Spinal cord (tissue), 10 donors: ENCODE results near the gene SMG6. TPM values are rescaled to one million over a fixed set of nuclear protein-coding genes. Genes with fewer than 3 reads are reported as not detected.
"Not testable (repeated sequence)": the region's sequence is repeated elsewhere in the genome, so short reads cannot be mapped to it uniquely, and the experiment has no call there.

Experiments
- DNase-seq, 6 donors: peaks; one replicate each; pipeline versions ENCODE4 v3.0.0 to v3.0.0-alpha.2; 2013 to 2015; ENCODE audit warnings: low spot score in 6 of 6, low read depth in 4 of 6
- H3K27ac ChIP-seq: one replicate; pipeline ENCODE4 v1.5.1; 2013; ENCODE audit warnings: low read depth, low read length, control low read depth
- H3K27me3 ChIP-seq: one replicate; pipeline ENCODE4 v1.6.1; 2013; ENCODE audit warnings: low read length; ENCODE audit not compliant: control insufficient read depth, insufficient read depth
- H3K36me3 ChIP-seq: one replicate; pipeline ENCODE4 v1.6.1; 2013; ENCODE audit warnings: low read length; ENCODE audit not compliant: control insufficient read depth, insufficient read depth
- H3K4me1 ChIP-seq: one replicate; pipeline ENCODE4 v1.6.1; 2013; ENCODE audit warnings: low read length; ENCODE audit not compliant: control insufficient read depth, insufficient read depth
- H3K4me3 ChIP-seq: one replicate; pipeline ENCODE4 v1.5.1; 2013; ENCODE audit warnings: low read depth, low read length, control low read depth
- H3K9me3 ChIP-seq: one replicate; pipeline ENCODE4 v1.6.1; 2013; ENCODE audit warnings: low read length; ENCODE audit not compliant: control insufficient read depth, insufficient read depth
- WGBS: methylation state at CpG from one replicate; pipeline ENCODE4 v1.1.5; 2013; ENCODE audit warnings: missing lambda C conversion rate; ENCODE audit not compliant: insufficient coverage; 5-methylcytosine and 5-hydroxymethylcytosine counted together
- polyA plus RNA-seq, 2 donors: library from polyadenylated mRNA; unstranded; fragments of 120-200 nt; gene quantifications; one replicate each; pipeline ENCODE4 v1.2.1, GENCODE V29; 2013; ENCODE audit not compliant: insufficient read length in 2 of 2
- total RNA-seq, 2 donors: library from RNA; depleted of rRNA in 1 of 2; stranded (reverse); fragments of 120-200 nt in 1 of 2; fragments of >200 nt in 1 of 2; gene quantifications; one replicate each; pipeline versions ENCODE4 v1.2.3 to v1.2.4, GENCODE V29; 2013 to 2014
- donor health status: healthy.

SMG6 gene
- total and polyA plus RNA-seq, 4 donors, result 26.4 to 46.3 (median 37.3) TPM

DNA sequence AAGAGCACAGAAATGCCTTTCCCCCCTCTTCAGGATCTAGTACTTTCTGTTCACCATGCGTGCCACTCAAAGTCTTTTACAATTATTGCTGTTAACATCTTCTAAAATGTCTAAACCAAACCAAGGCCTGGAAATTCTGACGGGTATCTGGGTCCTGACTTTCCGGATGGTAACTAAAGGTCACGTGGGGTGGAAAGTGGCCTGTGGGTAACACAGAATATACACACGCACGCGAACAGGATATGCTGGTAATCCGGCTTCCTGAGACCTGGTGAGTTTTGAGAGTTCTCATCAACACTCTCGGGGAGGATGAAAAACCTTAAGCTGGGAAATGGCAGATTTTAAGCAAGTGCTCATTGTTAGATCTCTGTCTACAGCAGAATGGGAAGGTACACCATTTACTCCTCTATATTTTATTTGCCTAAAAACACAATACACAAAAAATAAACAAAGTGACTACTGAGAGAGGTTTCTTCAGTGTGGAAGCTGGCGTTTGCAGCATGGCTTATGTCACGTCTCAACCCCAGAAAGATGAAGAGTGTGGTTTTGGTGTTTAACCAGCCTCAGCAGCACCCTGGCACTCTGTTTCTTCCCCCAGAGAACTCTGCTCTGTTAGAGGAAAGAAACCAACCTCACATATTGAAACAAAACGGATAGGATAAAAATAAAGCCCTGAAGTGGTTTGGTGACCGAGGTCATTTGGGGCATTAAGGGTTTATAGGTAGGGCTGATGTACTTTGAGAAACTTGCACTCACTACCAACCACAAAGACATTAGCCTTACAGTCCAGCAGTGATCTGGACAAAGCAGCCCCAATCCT, 37.3 kb downstream of the SMG6 start:
- H3K4me3 ChIP-seq, result no peak overlapping the region
- H3K27me3 ChIP-seq, result no peaks in the 10 kb centered on the region
- H3K36me3 ChIP-seq, result peaks cover 13% of the 10 kb centered on the region
- no peaks in the 10 kb centered on the region for H3K9me3 ChIP-seq
- WGBS, result 88% methylated on average over 9 of the region's 13 CpGs
- H3K27ac ChIP-seq, result no peak overlapping the region
- no peaks in the 10 kb centered on the region for H3K4me1 ChIP-seq
- DNase-seq, result no peak

DNA sequence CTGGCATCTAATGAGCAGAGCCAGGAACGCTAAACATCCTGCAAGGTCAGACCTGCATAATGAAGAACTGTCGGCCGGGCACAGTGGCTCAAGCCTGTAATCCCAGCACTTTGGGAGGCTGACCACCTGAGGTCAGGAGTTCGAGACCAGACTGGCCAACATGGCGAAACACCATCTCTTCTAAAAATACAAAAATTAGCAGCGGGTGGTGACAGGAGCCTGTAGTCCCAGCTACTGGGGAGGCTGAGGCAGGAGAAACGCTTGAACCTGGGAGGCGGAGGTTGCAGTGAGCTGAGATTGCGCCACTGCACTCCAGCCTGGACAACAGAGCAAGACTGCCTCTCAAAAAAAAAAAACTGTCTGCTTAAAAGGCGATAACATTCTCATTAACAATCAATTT, 38.4 kb downstream of the SMG6 start:
- not testable (repeated sequence) for H3K27ac ChIP-seq
- WGBS, result 95% methylated on average over 8 of the region's 10 CpGs

DNA sequence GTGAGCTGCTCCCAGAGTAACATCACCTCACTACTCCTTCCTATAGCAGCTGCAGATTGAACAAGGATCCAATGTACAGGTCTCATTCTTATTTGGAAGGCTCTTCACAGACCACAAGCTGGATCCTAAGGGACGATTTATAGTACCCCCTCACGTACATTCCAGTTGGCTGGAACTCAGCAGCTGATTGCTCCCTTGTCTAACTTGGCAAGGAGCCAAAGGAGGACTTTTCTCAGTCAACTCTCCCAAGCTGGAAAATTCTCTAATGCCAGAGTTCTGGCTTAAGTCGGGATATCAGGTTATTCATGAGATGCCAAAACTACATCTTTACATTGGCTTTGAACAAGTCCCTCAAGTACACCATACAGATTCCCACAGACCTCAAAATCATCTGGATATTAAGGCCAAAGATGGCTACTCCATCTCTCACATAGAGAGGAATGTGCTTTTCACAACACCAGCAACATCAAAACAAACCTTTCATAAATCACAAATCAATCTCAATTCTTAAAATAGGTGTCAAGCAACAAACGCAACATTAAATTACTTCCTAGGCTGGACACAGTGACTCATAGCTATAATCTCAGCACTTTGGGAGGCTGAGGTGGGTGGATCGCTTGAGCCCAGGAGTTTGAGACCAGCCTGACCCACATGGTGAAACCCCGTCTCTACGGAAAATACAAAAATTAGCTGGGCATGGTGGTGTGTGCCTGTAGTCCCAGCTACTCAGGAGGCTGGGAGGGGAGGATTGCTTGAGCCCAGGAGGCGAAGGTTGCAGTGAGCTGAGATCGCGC, 39.3 kb downstream of the SMG6 start:
- Histone ChIP-seq H3K9me3 (no peaks in the 10 kb centered on the region), H3K27me3 (no peaks in the 10 kb centered on the region), H3K4me3 (no peak overlapping the region), H3K4me1 (no peaks in the 10 kb centered on the region), H3K36me3 (peaks cover 7% of the 10 kb centered on the region), H3K27ac (peak overlapping the region; percentile 42)
- DNase-seq, result peak in 3 of 6 donors; percentile 26 to 75 (median 72)
- 75% methylated on average over 4 of the region's 10 CpGs for WGBS

More for the DNA sequence above, 38.4 kb downstream of the SMG6 start:
- H3K36me3 ChIP-seq, result peaks cover 11% of the 10 kb centered on the region
- not testable (repeated sequence) for H3K4me3 ChIP-seq, DNase-seq, H3K4me1 ChIP-seq, H3K27me3 ChIP-seq, H3K9me3 ChIP-seq

DNA sequence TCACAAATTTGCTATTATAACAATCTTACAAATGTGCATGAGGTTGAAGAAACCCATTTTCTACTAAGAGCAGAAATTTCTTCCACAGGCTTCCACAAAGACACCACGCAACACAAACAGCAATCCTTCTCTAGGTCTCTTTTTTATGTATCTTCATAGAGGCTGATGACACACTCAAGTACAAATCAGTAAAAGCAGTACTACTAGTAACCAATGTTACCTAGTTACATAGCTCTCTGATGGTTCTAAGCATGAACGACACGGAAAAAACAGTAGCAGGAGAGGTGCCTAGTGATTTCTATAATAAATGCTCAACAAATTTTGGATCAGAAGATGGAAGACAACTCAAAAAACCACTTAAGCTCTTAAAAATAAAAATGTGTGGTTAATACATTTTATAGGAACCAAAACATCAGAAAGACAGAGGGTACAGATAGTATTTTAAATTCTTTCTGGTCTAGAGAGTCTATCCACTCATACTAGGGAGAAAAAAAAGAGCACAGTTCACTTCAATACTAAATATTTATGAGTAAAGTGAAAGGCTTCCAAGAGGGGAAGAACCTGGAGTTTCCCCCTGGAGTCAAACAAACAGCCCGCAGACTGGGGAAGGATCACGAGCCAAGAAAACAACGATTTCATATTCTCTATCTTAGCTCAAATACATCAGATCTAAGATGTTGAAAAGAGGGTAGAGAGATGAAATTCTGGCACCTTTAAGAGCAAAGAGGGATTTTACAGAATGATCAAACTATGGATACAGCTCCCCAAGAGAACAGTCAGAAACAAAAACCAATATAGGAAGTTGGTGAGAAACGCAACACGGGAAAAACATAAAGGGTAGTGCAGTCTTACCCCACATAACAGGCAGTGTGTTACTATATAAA, 40.2 kb downstream of the SMG6 start:
- WGBS, result no CpG with 5 or more reads among the region's 8 CpGs
- Histone ChIP-seq H3K4me3 (no peak overlapping the region), H3K9me3 (no peaks in the 10 kb centered on the region), H3K4me1 (no peaks in the 10 kb centered on the region), H3K27ac (peak overlapping the region; percentile 42), H3K27me3 (no peaks in the 10 kb centered on the region), H3K36me3 (peaks cover 4% of the 10 kb centered on the region)
- peak in 2 of 6 donors; percentile 18 to 51 for DNase-seq

DNA sequence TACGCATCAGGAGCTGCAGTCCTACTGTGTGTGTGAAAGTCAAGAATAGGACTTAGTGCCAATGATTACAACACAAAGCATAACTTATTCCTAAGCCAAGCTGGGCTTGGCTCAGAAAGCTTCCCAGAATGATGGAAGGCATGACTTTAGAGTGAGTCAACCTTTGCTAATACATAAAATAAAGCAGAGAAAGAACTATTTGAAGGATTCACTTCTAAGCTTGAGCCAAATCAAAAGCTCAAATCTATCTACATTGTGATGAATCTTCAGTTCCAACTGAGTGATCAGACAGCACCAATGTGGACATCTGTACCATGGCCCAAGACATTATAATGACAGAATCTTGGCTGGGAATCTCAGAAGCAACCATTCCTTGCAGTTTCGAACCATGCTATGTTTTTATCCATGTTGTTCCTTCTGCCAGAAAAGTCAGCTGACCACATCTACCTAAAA, 41.4 kb downstream of the SMG6 start:
- 100% methylated on average over 1 of the region's 2 CpGs for WGBS
- Histone ChIP-seq H3K27ac (no peak overlapping the region), H3K4me1 (no peaks in the 10 kb centered on the region), H3K27me3 (no peaks in the 10 kb centered on the region), H3K4me3 (no peak overlapping the region), H3K36me3 (peaks cover 2% of the 10 kb centered on the region), H3K9me3 (no peaks in the 10 kb centered on the region)
- DNase-seq, result no peak

DNA sequence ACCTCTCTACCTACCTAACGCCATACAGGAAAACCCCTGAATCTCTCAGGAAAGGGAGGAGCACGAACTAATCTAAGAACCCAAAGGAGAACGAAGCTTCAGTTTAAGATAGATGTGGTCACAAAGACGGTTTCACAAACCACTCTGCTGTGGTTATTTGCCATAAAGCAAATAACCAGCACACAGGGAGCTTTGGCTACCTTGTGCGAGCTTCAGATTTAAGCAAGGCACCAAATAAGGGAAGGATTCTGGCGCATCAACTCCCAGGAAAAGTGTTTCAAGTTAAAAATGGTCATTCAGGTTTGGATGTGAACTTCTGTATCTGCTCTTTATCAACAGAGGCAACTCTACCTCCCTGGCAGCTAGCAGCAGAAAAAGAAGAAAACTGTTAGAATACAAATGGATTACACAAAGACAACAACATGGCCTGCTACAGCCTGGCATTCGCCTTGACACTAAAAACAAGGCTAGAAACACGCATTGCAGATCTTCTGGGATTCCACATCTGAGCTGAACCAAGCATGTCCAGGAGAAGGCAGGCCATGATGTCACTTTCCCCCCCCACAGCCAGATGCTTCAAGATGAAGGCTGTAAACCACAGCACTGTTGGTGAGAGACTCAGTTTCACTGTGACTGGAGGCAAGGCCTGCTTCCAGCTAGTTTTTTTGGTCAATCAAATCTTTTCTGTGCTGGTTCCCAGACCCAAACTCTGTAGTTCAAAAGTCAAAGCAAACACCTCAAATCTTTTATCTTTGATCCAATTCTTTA, 43.6 kb downstream of the SMG6 start:
- H3K36me3 ChIP-seq, result peaks cover under 1% of the 10 kb centered on the region
- DNase-seq, result no peak
- H3K4me3 ChIP-seq, result no peak overlapping the region
- 90% methylated on average over 2 of the region's 8 CpGs for WGBS
- no peak overlapping the region for H3K27ac ChIP-seq
- H3K4me1 ChIP-seq, result no peaks in the 10 kb centered on the region
- no peaks in the 10 kb centered on the region for H3K9me3 ChIP-seq
- H3K27me3 ChIP-seq, result no peaks in the 10 kb centered on the region

DNA sequence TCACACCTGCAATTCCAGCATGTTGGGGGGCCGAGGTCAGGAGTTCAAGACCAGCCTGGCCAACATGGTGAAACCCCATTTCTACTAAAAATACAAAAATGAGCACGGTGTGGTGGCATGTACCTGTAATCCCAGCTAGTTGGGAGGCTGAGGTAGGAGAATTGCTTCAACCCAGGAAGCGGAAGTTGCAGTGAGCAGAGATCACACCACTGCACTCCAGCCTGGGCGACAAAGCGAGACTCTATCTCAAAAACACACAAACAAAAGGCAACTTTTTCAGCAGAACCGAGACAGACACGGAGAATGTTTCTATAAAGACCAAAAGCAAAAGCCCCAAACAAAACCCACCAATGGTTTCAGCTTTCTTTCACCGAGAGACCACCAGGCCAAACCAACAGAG, 44.8 kb downstream of the SMG6 start:
- not testable (repeated sequence) for H3K27ac ChIP-seq, H3K4me3 ChIP-seq, H3K27me3 ChIP-seq, H3K36me3 ChIP-seq, H3K9me3 ChIP-seq, DNase-seq, H3K4me1 ChIP-seq
- WGBS, result 70% methylated on average over 2 of the region's 8 CpGs

DNA sequence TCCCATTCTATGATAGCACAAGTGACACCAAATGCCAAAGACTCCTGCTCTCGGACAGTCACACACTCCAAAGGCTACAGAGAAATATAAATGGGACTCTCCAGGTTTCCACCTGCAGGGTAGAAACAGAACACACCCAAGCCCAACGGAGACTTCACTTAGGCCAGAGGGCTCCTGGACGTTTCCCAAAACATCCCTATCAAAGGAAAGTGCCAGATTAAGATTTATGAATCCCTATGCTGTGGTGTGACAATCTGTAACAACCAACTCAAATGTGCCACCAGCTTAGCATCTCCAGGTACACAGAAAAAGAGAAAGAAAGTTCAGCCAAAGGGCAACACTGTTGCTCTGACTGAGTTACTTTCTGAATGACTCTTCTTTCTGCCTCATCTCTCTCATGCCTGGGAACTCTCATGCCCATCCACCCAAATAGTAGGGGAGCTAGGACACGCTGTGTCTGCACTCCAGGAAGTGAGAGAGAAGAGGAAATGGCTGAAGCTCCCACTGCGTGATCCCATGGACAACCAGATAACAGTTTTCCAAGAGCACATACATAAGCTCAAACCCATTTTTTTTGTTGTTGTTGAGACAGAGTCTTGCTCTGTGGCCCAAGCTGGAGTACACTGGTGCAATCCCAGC, 49.7 kb downstream of the SMG6 start:
- WGBS, result 75% methylated on average over 1 of the region's 5 CpGs
- H3K27ac ChIP-seq, result no peak overlapping the region
- no peak overlapping the region for H3K4me3 ChIP-seq
- peaks cover 9% of the 10 kb centered on the region for H3K36me3 ChIP-seq
- H3K27me3 ChIP-seq, result no peaks in the 10 kb centered on the region
- DNase-seq, result no peak
- no peaks in the 10 kb centered on the region for H3K9me3 ChIP-seq
- H3K4me1 ChIP-seq, result peaks cover 2% of the 10 kb centered on the region
